Psoas muscle (tissue), 8 donors: Measurements from ENCODE around the gene EXOSC9. TPM values are rescaled to one million over a fixed set of nuclear protein-coding genes. Genes with fewer than 3 reads are reported as not detected.
"Not testable (repeated sequence)": the region's sequence is repeated elsewhere in the genome, so short reads cannot be mapped to it uniquely, and the experiment has no call there.

ENCODE experiments used
- ATAC-seq, 4 donors: fragments of 200-7000 bp; cut with Tn5 transposase; one replicate each; pipeline ENCODE4 v1.9.1; 2020; ENCODE audit warnings: moderate library complexity in 3 of 4, mild to moderate bottlenecking in 2 of 4
- DNase-seq, 2 donors: peaks; one replicate each; pipeline ENCODE4 v3.0.0-alpha.2; 2020
- H3K27ac ChIP-seq: fragments of 200-600 bp; one replicate; pipeline ENCODE4 v1.8.0; 2022
- H3K27me3 ChIP-seq, 3 donors: fragments of 200-600 bp in 1 of 3; one replicate each; pipeline versions ENCODE4 v1.6.1 to v1.8.0; 2013 to 2022; ENCODE audit warnings: low read length in 2 of 3, mild to moderate bottlenecking in 2 of 3, moderate library complexity in 1 of 3; ENCODE audit not compliant: insufficient read depth in 3 of 3
- H3K36me3 ChIP-seq, 2 donors: fragments of 200-600 bp in 1 of 2; one replicate each; pipeline versions ENCODE4 v1.6.1 to v1.8.0; 2013 to 2022; ENCODE audit warnings: low read depth in 1 of 2, mild to moderate bottlenecking in 1 of 2, moderate library complexity in 1 of 2; ENCODE audit not compliant: insufficient read depth in 1 of 2
- H3K4me1 ChIP-seq: fragments of 200-600 bp; one replicate; pipeline ENCODE4 v1.8.0; 2022
- H3K4me3 ChIP-seq: fragments of 200-600 bp; one replicate; pipeline ENCODE4 v1.8.0; 2022; ENCODE audit warnings: mild to moderate bottlenecking
- H3K9me3 ChIP-seq: fragments of 200-600 bp; one replicate; pipeline ENCODE4 v1.8.0; 2022
- CTCF ChIP-seq: fragments of 200-600 bp; IDR thresholded peaks from one replicate; pipeline ENCODE4 v1.8.0; 2022; ENCODE audit warnings: antibody characterized with exemption
- WGBS, 3 donors: extraction: QIAGEN DNeasy Blood & Tissue Kit; methylation state at CpG; one replicate each; pipeline versions ENCODE4 v1.1.6 to v1.1.7; 2013; 5-methylcytosine and 5-hydroxymethylcytosine counted together
- intact Hi-C, 2 donors: fragments of 100-400 bp; cut with DNase I; formaldehyde crosslinking; loops; one replicate each; pipeline versions ENCODE4 v1.11.0 to v1.14.2; 2022
- long read RNA-seq, 2 donors: library from polyadenylated mRNA; unstranded; transcript quantifications; one replicate each; pipeline ENCODE4 v2.0.0, GENCODE V29; 2021
- polyA plus RNA-seq, 3 donors: library from polyadenylated mRNA; stranded (reverse); fragments of 200-250 nt; gene quantifications; one replicate each; pipeline ENCODE4 v1.2.3, GENCODE V29; 2013
- total RNA-seq, 4 donors: library from RNA; stranded (reverse); fragmentation: NEBNext Ultra II Directional in 2 of 4; extraction: Animal tissue kit (Norgen Biotek cat#: 25700) in 2 of 4; gene quantifications; one replicate each; pipeline versions ENCODE4 v1.2.1 to v1.2.4, GENCODE V29; 2021 to 2023
- donor health status: healthy with polysubstance abuse.
- donor health status: DM: no; HTN: no; CAD: no; lungs with moderate emphysema.
- donor health status: Bipolar disorder and iron deficiency.
- donor health status: healthy.
- donor health status: DM: yes; HTN: yes; CAD: no.
- donor health status: DM: no; HTN: no; CAD: no.
- donor health status: DM: no; HTN: no; CAD: no.
- donor health status: DM: yes; HTN: yes; CAD: no.

EXOSC9 gene, protein sequence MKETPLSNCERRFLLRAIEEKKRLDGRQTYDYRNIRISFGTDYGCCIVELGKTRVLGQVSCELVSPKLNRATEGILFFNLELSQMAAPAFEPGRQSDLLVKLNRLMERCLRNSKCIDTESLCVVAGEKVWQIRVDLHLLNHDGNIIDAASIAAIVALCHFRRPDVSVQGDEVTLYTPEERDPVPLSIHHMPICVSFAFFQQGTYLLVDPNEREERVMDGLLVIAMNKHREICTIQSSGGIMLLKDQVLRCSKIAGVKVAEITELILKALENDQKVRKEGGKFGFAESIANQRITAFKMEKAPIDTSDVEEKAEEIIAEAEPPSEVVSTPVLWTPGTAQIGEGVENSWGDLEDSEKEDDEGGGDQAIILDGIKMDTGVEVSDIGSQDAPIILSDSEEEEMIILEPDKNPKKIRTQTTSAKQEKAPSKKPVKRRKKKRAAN
- 10 to 100 TPM; 12.3 to 14.5 (median 13.4) TPM for total RNA-seq
- 10 to 100 TPM; 18.4 to 28.5 (median 25.3) TPM for polyA plus RNA-seq
- long read RNA-seq, donor 1, partial matches to known transcripts = 0 of 3 reads
- long read RNA-seq, donor 1, other reads (novel, unspliced or antisense) = 0 of 3 reads
- long read RNA-seq, donor 2, transcript EXOSC9-201 (12 exons, 1,481 nt) = major isoform, 11 of 15 reads
- long read RNA-seq, donor 2, partial matches to known transcripts = 0 of 15 reads
- long read RNA-seq, donor 2, other reads (novel, unspliced or antisense) = 3 of 15 reads

- WGBS, 3 donors = 0 to 1% (median 0%) methylated on average over 48 of the region's 48 CpGs
- H3K4me3 ChIP-seq = peak within 1 kb of the TSS; percentile 85
- peaks cover 7 to 37% of the 10 kb centered on the region in 2 donors for H3K36me3 ChIP-seq
- H3K27ac ChIP-seq = peak within 1 kb of the TSS; percentile 92
- no peak for TF ChIP-seq CTCF
- intact Hi-C loops = loop anchor here (2.0 to 10.0 kb wide), 3 partner anchors 22 to 126 kb away; partner anchors contain the start of genes ANXA5 (in 1 of the 2) and CCNA2 (in 1 of the 2)
- H3K27me3 ChIP-seq = no peaks in the 10 kb centered on the region
- DNase-seq (peak; percentile 95 to 97), ATAC-seq (peak; percentile 95 to 99 (median 98))
- peaks cover 17% of the 10 kb centered on the region for H3K4me1 ChIP-seq
- H3K9me3 ChIP-seq = no peaks in the 10 kb centered on the region
Observed at GRCh38 chr4:121800961-121801714, at the start of gene EXOSC9. TSS of gene EXOSC9 (plus strand) at chr4:121801323. CDS start at chr4:121801425, 102 bp downstream.

GRCh38 chr4:121752142-121752541 lies 49.0 kb upstream of the EXOSC9 start:
- WGBS, 3 donors = 81 to 89% (median 86%) methylated on average over 1 of the region's 1 CpG
- DNase-seq, ATAC-seq, H3K27ac ChIP-seq, H3K4me3 ChIP-seq, intact Hi-C loops, H3K9me3 ChIP-seq, H3K36me3 ChIP-seq, H3K4me1 ChIP-seq, H3K27me3 ChIP-seq: not testable (repeated sequence)

DNA sequence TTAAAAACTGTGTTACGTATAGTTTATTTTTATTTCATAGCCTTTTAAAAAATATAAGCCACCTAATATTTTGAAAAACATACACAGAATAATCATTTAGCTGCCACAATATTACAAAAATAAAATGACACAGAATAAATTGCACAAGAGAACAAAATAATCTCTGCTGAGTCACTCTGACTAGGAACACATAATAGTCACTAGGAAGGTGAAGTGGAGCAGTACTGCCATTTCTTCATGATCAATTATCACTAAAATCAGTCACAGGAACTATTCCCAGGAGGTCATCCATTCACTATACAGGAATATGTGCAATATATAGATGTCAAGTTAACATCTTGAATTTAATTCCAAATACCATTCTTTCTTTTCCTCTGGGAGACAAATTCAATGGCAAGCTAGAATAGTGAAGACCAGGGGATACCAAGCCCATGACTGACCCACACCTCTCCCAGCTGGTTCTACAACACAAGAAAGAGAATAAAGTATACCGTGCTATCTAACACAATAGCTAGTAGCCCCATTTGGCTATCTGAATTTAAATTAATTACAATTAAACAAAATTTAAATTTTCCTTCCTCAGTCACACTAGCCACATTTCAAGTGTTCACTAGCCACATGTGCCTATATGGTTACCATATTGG lies 42.1 kb upstream of the EXOSC9 start:
- intact Hi-C loops = no loop called here
- H3K4me1 ChIP-seq = no peaks in the 10 kb centered on the region
- no peak for TF ChIP-seq CTCF
- H3K27me3 ChIP-seq = peaks cover 0 to 23% (median 2%) of the 10 kb centered on the region in 3 donors
- no peaks in the 10 kb centered on the region for H3K9me3 ChIP-seq
- no peak overlapping the region for H3K4me3 ChIP-seq
- no peak overlapping the region for H3K27ac ChIP-seq
- 87 to 98% (median 96%) methylated on average over 2 of the region's 2 CpGs for WGBS, 3 donors
- no peak for DNase-seq
- no peak for ATAC-seq
- H3K36me3 ChIP-seq = no peaks in the 10 kb centered on the region

- Histone ChIP-seq H3K27ac (no peak overlapping the region), H3K4me1 (peaks cover 7% of the 10 kb centered on the region), H3K9me3 (no peaks in the 10 kb centered on the region), H3K27me3 (peaks cover 0 to 35% (median 9%) of the 10 kb centered on the region in 3 donors), H3K36me3 (no peaks in the 10 kb centered on the region), H3K4me3 (no peak overlapping the region)
- ATAC-seq (no peak), DNase-seq (no peak)
- intact Hi-C loops = no loop called here
- WGBS, 3 donors = 53 to 62% (median 59%) methylated on average over 3 of the region's 3 CpGs
- TF ChIP-seq CTCF = no peak
Observed at GRCh38 chr4:121760205-121760604, 40.9 kb upstream of the EXOSC9 start.
